ENCODE data around the gene GPATCH8.

Gene GPATCH8

DNA sequence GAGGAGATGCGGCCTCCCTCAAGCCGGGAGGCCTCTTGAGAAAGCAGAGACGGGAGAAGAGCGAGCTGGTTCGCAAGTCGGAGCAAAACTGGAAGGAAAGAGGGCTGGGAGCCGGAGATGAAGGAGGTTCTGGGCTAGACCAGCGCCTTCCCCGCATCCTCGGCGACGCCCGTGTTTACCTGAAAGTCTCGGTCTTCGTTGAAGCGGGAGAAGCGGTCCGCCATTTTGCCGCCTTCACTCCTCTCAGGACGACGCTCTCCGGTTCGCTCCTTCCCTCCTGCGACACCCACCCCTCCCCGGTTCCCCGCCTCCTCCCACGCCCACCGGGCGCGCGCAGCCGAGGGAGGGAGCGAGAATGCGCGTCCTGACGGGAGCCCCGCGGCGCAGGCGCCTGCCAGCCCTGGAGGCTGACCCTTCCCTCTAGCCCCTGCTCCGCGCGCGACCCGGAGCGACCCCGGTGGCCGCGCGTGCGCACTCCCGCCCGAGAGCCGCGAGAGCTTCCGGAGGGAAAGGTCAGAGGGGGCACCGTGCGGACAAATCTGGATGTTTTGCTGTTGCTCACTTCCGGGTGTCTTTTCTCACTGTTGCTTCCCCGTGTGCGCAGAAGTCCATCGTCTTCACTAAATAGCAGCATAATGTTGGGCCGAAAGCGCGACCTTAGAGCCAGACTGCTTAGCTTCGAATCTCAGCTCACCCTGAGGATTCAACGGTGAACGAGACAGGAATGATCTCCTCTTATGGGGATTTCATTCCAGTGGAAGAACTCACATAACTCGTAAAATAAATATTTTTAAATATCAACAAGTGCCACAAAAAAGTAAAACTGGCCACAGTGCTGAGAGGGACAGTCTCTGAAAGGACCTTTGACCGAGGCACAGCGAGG is at the start of gene GPATCH8:
GPATCH8 (minus strand) TSS at position 260 of the 883 bp plus-strand sequence; CDS start at position 224, 36 bp downstream.
- Mint-ChIP-seq H3K9me3 (no peaks in the 10 kb centered on the region), H3K4me3 (peak within 1 kb of the TSS; percentile 99), H3K36me3 (ENCODE audit: low read depth) (peaks cover 9% of the 10 kb centered on the region), H3K4me1 (ENCODE audit: low read depth) (peaks cover 30% of the 10 kb centered on the region), H3K27me3 (ENCODE audit: low read depth) (no peaks in the 10 kb centered on the region), H3K27ac (peak within 1 kb of the TSS; percentile 98)
- DNase-seq (ENCODE audit: low spot score): peak; percentile 96

DNA sequence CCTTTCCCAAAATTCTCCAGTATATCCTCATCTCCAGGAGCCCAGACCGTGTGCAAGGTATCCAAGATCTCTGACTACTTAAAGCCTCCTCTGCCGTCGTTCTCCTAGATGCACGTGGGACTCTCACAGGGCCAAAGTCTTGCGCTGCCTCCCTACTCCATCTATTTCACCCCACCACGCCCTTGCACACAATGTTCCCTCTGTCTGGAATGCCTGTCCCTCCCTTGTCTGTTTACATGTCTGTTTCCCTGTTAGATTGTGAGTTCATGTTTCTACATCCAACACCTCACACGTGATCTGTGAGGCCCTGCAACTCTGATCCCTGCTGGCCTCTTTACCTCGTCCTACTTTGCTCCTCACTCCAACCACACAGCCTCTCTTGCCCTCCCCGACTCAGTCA is 49.2 kb upstream of the GPATCH8 start:
- H3K9me3 Mint-ChIP-seq: no peaks in the 10 kb centered on the region
- peaks cover 15% of the 10 kb centered on the region for H3K4me1 Mint-ChIP-seq (ENCODE audit: low read depth)
- DNase-seq (ENCODE audit: low spot score): no peak
- H3K36me3 Mint-ChIP-seq (ENCODE audit: low read depth): no peaks in the 10 kb centered on the region
- no peak overlapping the region for H3K4me3 Mint-ChIP-seq
- H3K27me3 Mint-ChIP-seq (ENCODE audit: low read depth): peaks cover 47% of the 10 kb centered on the region
- no peak overlapping the region for H3K27ac Mint-ChIP-seq

DNA sequence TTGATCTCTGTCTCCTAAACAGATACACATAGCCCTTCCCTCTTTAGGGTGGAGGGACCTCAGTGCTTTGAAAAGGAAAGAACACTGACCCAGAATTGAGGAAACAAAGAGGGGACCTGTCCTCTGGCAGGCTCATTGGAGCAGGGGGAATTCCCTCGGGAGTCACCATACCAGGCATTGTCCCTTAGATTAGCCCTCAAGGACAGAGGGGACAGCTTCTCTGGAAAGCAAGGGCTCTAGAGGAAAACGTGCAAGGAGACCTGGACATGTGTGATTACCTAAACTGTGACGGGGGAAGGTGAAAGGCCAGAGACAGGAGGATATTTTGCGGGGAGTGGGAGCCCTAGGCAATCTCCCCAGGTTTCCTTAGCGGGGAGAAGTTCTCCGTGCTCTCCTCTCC is 46.5 kb upstream of the GPATCH8 start:
- peaks cover 29% of the 10 kb centered on the region for H3K27me3 Mint-ChIP-seq (ENCODE audit: low read depth)
- H3K9me3 Mint-ChIP-seq: no peaks in the 10 kb centered on the region

DNA sequence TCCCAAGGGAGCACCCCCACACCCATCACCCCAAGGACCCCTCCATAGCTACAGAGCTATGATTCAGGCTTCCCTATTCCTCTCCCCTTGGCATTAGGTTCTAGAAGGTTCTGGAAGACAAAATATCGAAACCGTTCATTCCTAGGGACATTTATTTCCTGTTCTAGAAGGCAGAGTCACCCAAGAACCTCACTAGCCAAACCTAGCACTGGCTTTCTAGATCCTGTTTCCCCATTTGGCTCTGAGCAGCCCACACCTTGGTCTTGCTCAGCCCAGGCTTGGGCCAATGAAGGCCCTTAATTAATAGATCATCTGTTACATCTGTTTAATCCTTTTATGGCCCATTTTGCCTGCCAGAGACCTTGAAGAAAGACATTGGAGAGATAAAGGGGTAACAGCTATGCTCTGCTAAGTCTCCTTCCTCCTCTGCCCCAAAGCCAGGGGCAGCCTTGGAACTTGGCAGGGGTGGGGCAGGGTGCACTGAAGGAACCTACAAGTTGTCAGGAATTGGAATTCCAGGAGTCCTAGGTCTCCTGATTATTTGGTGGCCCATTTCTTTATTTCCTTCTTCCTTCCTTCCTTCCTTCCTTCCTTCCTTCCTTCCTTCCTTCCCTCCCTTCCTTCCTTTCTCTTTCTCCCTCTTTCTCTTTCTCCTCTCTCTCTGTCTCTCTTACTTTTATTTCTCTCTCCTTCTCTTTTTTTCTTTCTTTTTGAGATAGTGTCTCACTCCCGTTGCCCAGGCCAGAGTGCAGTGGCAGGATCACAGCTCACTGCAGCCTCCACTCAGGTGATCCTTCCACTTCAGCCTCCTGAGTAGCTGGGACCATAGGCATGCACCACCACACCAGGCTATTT is 45.4 kb upstream of the GPATCH8 start:
- Mint-ChIP-seq H3K9me3 (no peaks in the 10 kb centered on the region), H3K36me3 (ENCODE audit: low read depth) (no peaks in the 10 kb centered on the region), H3K4me1 (ENCODE audit: low read depth) (peaks cover 3% of the 10 kb centered on the region), H3K27me3 (ENCODE audit: low read depth) (peaks cover 29% of the 10 kb centered on the region), H3K27ac (no peak overlapping the region), H3K4me3 (no peak overlapping the region)
- DNase-seq (ENCODE audit: low spot score): no peak

More for the DNA sequence above, 46.5 kb upstream of the GPATCH8 start:
- Mint-ChIP-seq H3K4me3 (no peak overlapping the region), H3K4me1 (ENCODE audit: low read depth) (peaks cover 3% of the 10 kb centered on the region), H3K27ac (no peak overlapping the region), H3K36me3 (ENCODE audit: low read depth) (no peaks in the 10 kb centered on the region)
- DNase-seq (ENCODE audit: low spot score): no peak

DNA sequence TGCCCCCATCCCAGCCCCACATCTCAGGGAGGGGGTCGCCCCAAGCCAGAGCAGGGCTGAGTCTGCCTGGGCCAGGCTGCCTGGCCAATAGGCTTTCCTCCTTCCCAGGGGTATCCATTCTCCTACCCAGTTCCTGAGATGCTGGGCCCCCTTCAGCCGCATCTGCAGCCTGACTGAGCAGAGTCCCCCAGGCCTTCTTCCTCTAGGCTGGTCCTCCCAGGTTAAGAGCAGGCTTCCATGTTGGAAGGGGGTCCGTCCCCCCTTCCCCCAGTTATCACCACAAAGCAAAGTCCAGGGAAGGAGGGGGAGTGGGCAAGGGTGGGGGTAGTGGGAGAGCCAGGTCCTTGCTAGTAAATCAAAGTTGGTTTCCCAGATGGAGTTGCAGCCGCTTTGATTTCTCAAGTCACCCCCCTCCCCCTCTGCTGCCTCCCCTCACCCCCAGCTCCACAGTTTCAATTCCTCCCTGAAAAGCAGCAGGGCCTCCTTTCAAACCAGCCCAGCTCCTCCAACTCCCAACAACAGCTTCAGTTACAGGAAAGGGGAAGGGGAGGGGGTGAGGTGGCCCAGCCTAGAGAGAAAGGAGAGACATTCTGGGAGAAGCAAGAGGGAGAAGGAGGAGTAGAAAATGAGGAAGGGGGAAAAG is 44.5 kb upstream of the GPATCH8 start:
- no peaks in the 10 kb centered on the region for H3K36me3 Mint-ChIP-seq (ENCODE audit: low read depth)
- DNase-seq (ENCODE audit: low spot score): no peak
- peaks cover 3% of the 10 kb centered on the region for H3K4me1 Mint-ChIP-seq (ENCODE audit: low read depth)
- no peak overlapping the region for H3K4me3 Mint-ChIP-seq
- H3K27me3 Mint-ChIP-seq (ENCODE audit: low read depth): peaks cover 29% of the 10 kb centered on the region
- no peaks in the 10 kb centered on the region for H3K9me3 Mint-ChIP-seq
- H3K27ac Mint-ChIP-seq: no peak overlapping the region

DNA sequence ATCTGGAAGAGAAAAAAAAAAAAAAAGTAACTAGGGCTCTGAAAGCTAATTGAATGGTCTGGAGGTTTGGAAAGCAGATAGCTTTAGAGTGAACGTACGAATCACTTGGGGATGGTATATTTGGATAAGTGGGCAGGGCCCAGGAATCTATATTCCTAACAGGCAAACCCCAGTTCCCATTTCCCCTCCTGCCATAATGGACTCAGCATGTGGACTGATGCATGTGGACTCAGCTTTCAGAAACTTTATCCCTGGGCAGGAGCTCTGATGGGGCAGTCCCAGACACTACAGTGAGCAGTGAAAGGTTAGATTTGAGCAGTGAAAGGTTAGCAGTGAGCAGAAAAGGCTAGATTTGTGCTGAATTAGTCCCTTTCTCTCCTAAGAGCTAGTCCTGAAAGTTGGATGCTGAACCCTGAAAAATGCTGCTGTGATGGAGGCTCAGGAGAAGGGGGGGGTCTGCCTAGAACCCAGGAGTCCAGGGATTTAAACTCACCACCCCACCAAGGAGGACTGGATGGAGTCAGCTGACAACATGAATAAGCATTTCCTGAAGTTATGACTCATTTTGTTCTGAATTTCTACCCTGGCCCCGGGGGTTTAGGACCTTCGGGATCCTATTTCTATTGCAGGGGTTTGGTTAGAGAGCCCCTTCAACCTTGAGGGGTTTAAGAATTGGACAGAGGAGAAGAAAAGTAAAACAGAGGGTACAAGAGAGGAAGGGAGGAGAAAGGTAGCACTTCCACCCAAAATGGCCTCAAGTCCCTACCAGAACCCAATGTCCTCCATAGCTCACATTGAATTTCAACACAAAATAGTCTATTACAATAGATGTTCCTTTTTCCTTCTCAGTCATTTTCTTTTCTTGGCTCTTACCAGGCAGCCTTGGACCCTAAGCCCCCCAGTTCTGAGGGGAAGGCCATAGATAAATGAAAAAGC is 43.7 kb upstream of the GPATCH8 start:
- Mint-ChIP-seq H3K36me3 (ENCODE audit: low read depth) (no peaks in the 10 kb centered on the region), H3K4me3 (no peak overlapping the region), H3K4me1 (ENCODE audit: low read depth) (peaks cover 9% of the 10 kb centered on the region), H3K27me3 (ENCODE audit: low read depth) (peaks cover 23% of the 10 kb centered on the region), H3K27ac (no peak overlapping the region), H3K9me3 (no peaks in the 10 kb centered on the region)
- DNase-seq (ENCODE audit: low spot score): no peak

DNA sequence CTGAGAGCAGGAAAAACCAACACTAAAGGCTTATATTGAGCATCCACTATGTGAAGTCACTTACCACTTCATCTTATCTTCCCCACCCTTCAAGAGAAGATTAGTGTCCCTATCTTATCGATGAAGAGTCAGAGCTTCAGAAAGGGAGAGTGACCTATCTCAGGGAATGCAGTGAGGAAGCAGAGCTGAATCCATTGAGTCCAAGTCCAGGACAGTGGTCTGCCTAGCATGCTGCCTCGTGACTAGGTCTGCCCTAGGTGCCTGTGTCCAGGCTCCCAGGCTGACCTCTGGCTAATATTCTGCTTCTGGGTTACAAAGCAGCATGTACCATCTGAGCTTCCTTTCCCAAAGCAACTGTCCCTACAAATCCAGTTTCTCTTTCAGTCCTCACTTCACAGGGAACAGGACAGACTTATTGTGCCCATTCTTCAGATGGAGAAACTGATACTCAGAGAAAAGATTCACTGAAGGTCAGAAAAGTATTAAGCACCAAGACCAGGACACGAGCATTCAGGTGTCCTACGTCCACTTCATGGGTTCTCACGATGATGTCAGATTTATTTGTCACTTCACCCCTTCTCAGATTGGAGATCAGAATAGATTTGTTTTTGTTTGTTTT is 40.8 kb upstream of the GPATCH8 start:
- H3K9me3 Mint-ChIP-seq: no peaks in the 10 kb centered on the region
- no peak for DNase-seq (ENCODE audit: low spot score)
- peaks cover 11% of the 10 kb centered on the region for H3K27me3 Mint-ChIP-seq (ENCODE audit: low read depth)
- H3K4me1 Mint-ChIP-seq (ENCODE audit: low read depth): peaks cover 9% of the 10 kb centered on the region
- H3K27ac Mint-ChIP-seq: no peak overlapping the region
- H3K36me3 Mint-ChIP-seq (ENCODE audit: low read depth): no peaks in the 10 kb centered on the region
- no peak overlapping the region for H3K4me3 Mint-ChIP-seq

DNA sequence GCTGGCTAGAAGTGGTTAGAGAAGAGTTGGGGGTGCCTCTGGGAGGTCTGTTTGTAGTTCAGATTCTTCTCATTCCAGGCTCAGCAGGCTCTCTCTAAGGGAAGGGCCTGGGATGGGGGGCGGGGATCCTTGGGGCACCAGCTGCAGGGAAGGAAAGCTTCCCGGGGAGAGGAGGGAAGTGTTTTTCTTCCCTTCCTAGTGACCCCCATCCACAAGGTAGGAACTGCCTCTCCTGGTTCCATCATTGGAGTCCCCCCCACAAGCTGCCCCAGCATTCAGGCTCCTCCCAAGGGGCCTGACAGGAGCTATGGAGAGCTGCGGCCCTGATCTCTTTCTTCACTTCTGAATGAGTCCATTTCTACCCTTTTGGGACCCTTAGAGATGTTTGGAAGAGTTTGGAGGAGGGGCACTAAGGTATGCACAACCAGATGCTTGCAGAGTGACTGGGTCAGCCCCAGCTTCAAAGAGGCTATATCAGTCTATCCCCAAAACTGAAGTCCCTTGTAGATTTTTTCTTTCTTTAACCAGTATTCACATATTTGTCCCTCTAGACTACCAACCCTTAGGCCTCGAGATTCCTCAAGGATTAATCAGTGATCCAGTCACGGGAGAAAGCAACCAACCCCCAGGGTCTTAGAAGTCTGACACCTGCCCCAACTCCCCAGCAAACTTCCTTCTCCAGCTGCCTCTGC is 40.2 kb upstream of the GPATCH8 start:
- H3K4me1 Mint-ChIP-seq (ENCODE audit: low read depth): peaks cover 8% of the 10 kb centered on the region

DNA sequence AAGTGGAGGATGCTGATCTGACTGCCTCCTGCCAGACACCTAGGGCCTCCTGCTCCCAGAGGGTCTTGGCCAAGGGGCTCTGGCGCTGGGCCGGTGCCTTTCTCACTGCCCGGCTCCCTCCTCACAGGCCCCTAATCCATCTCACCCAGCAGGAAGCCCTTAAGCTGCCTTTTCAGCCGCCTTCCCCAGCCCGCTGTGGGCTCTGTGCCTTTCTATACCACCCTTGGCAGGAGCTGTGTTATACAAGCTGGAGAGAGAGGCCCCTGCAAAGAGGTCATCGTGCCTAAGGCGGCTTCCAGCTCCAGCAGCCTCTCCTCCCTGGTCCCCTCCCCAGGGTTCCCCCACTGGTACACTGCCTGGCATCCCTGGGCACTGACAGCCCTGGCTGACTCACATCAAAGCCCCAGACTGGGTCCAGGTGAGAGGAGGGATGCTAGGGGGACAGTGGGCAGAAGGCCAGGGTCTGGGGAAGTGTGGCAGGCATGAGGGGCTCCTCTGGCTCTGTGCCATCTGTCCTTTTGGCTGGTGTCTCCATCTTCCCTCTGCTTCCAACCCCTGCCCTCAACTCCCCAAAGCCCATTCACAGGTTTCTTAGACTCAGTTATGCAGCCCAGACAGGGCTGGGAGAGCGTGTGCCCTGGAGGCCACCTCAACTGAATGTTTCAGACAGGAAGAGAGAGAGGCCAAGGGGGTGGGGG is 38.8 kb upstream of the GPATCH8 start:
- Mint-ChIP-seq H3K27me3 (ENCODE audit: low read depth) (peaks cover 10% of the 10 kb centered on the region), H3K9me3 (no peaks in the 10 kb centered on the region), H3K4me1 (ENCODE audit: low read depth) (peaks cover 8% of the 10 kb centered on the region), H3K4me3 (no peak overlapping the region), H3K36me3 (ENCODE audit: low read depth) (no peaks in the 10 kb centered on the region), H3K27ac (no peak overlapping the region)
- DNase-seq (ENCODE audit: low spot score): no peak

More for the DNA sequence above, 40.2 kb upstream of the GPATCH8 start:
- Mint-ChIP-seq H3K27ac (no peak overlapping the region), H3K4me3 (no peak overlapping the region), H3K27me3 (ENCODE audit: low read depth) (peaks cover 8% of the 10 kb centered on the region), H3K36me3 (ENCODE audit: low read depth) (no peaks in the 10 kb centered on the region), H3K9me3 (no peaks in the 10 kb centered on the region)
- no peak for DNase-seq (ENCODE audit: low spot score)

DNA sequence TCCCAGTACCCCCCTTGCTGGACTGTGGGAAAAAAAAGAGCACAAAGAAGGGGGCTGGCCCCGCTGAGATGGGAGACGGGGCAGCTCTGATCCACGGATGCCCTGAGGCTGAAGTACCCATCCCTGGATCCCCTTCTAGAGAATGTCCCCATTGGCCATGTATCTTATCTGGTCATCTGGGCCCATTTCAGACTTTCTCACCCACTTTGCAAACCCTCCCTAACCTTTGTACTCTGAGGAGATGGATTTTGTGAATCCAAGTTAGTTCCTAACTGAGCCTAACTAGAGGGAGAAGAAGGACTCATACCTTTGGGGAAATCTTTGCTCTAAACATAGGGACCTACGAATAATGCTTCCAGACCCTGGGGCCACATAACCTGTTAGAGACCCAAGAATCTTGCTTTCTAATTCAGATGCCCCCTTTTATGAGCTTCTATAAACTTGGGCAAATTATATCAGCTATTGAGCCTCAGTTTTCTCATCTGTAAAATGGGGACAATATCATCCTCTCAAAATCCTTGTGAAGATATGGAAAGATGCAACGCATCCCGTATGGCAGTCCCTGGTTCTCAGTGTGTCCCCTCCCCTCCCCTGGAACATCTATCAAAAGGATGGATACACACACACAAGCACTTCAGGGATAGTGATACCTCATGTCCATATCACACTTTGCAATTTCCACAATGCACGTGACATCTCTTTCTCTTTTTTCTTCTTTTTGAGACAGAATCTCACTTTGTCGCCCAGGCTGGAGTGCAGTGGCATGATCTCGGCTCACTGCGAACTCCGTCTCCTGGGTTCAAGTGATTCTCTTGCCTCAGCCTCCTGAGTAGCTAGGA is 37.3 kb upstream of the GPATCH8 start:
- Mint-ChIP-seq H3K27me3 (ENCODE audit: low read depth) (peaks cover 6% of the 10 kb centered on the region), H3K27ac (no peak overlapping the region), H3K9me3 (no peaks in the 10 kb centered on the region), H3K4me3 (no peak overlapping the region), H3K36me3 (ENCODE audit: low read depth) (no peaks in the 10 kb centered on the region), H3K4me1 (ENCODE audit: low read depth) (peaks cover 6% of the 10 kb centered on the region)
- no peak for DNase-seq (ENCODE audit: low spot score)

DNA sequence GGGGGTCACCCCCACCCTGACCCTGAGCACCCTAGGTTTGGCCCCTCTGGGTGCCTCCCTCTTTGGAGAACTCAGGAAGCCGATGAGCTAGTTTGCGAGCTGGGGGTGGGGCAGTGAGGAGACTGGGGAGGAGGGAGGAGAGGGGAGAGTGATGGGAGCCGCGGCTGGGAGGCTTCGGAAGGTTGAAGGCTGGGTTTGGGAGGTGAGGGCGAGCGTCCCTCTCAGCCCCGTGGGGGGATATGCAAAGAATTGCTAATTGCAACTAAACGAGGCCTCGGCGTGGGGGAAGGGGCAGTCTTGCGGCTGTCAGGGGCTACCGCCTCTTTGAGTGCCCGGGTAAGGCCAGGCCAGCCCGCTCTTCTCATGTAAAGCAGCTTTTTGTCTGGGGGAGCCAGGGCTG is 36.5 kb upstream of the GPATCH8 start:
- DNase-seq (ENCODE audit: low spot score): no peak
- Mint-ChIP-seq H3K4me1 (ENCODE audit: low read depth) (peaks cover 6% of the 10 kb centered on the region), H3K27me3 (ENCODE audit: low read depth) (peaks cover 2% of the 10 kb centered on the region), H3K27ac (no peak overlapping the region), H3K4me3 (no peak overlapping the region), H3K9me3 (no peaks in the 10 kb centered on the region), H3K36me3 (ENCODE audit: low read depth) (no peaks in the 10 kb centered on the region)
